Muscle of leg (tissue), 11 donors: ENCODE results near the gene LRFN2. TPM values are rescaled to one million over a fixed set of nuclear protein-coding genes. Genes with fewer than 3 reads are reported as not detected.

Experiments used
- DNase-seq: peaks from one replicate; pipeline ENCODE4 v3.0.0; 2013
- H3K27ac ChIP-seq: one replicate; pipeline ENCODE4 v1.5.1; 2013; ENCODE audit warnings: mild to moderate bottlenecking, low read length, control low read depth
- H3K27me3 ChIP-seq: one replicate; pipeline ENCODE4 v1.6.1; 2013; ENCODE audit warnings: low read length; ENCODE audit not compliant: control insufficient read depth, insufficient read depth
- H3K36me3 ChIP-seq: one replicate; pipeline ENCODE4 v1.6.1; 2013; ENCODE audit warnings: low read length; ENCODE audit not compliant: control insufficient read depth, insufficient read depth
- H3K4me1 ChIP-seq: one replicate; pipeline ENCODE4 v1.6.1; 2013; ENCODE audit warnings: low read length; ENCODE audit not compliant: control insufficient read depth, insufficient read depth
- H3K4me3 ChIP-seq: one replicate; pipeline ENCODE4 v1.5.1; 2013; ENCODE audit warnings: low read length, control low read depth
- H3K9me3 ChIP-seq: replicated peaks from 2 replicates; pipeline ENCODE4 v1.6.1; 2013; ENCODE audit warnings: low read depth, low read length; ENCODE audit not compliant: control insufficient read depth
- WGBS: methylation state at CpG from one replicate; pipeline ENCODE4 v1.1.5; 2013; ENCODE audit warnings: missing lambda C conversion rate; ENCODE audit not compliant: insufficient coverage; 5-methylcytosine and 5-hydroxymethylcytosine counted together
- polyA plus RNA-seq, 8 donors: library from polyadenylated mRNA; unstranded; fragments of 120-200 nt; gene quantifications; one replicate each; pipeline versions ENCODE4 v1.2.1 to v1.2.3, GENCODE V29; 2013; ENCODE audit warnings: inconsistent platforms in 1 of 8, low replicate concordance in 1 of 8; ENCODE audit not compliant: insufficient read length in 8 of 8, insufficient read depth in 1 of 8
- total RNA-seq: library from RNA; stranded (reverse); fragments of 120-200 nt; gene quantifications from one replicate; pipeline ENCODE4 v1.2.4, GENCODE V29; 2013

Gene LRFN2
- total and polyA plus RNA-seq, 9 donors = 0.04 to 0.17 (median 0.08) TPM

GRCh38 chr6:40509086-40509485, 78.1 kb downstream of the LRFN2 start:
- no peaks in the 10 kb centered on the region for H3K36me3 ChIP-seq
- no peak overlapping the region for H3K4me3 ChIP-seq
- 86% methylated on average over 1 of the region's 1 CpG for WGBS
- no peaks in the 10 kb centered on the region for H3K27me3 ChIP-seq
- no peaks in the 10 kb centered on the region for H3K4me1 ChIP-seq
- no peaks in the 10 kb centered on the region for H3K9me3 ChIP-seq
- no peak overlapping the region for H3K27ac ChIP-seq
- DNase-seq = no peak

- Histone ChIP-seq H3K27me3 (no peaks in the 10 kb centered on the region), H3K4me3 (no peak overlapping the region)
- 63% methylated on average over 6 of the region's 9 CpGs for WGBS
These were observed 80.2 kb downstream of the LRFN2 start for GRCh38 chr6:40506954-40507353.

GRCh38 chr6:40505191-40505810, 81.9 kb downstream of the LRFN2 start:
- no peak for DNase-seq
- 87% methylated on average over 6 of the region's 12 CpGs for WGBS
- Histone ChIP-seq H3K27ac (no peak overlapping the region), H3K4me3 (no peak overlapping the region), H3K9me3 (no peaks in the 10 kb centered on the region), H3K27me3 (no peaks in the 10 kb centered on the region), H3K36me3 (no peaks in the 10 kb centered on the region), H3K4me1 (no peaks in the 10 kb centered on the region)

More at GRCh38 chr6:40506954-40507353, 80.2 kb downstream of the LRFN2 start:
- Histone ChIP-seq H3K9me3 (no peaks in the 10 kb centered on the region), H3K4me1 (no peaks in the 10 kb centered on the region), H3K27ac (no peak overlapping the region), H3K36me3 (no peaks in the 10 kb centered on the region)
- peak; percentile 36 for DNase-seq

GRCh38 chr6:40504274-40504673, 82.9 kb downstream of the LRFN2 start:
- Histone ChIP-seq H3K4me3 (no peak overlapping the region), H3K9me3 (no peaks in the 10 kb centered on the region), H3K27ac (no peak overlapping the region), H3K27me3 (no peaks in the 10 kb centered on the region), H3K36me3 (no peaks in the 10 kb centered on the region), H3K4me1 (no peaks in the 10 kb centered on the region)
- DNase-seq = no peak
- no CpG with 5 or more reads among the region's 3 CpGs for WGBS

- Histone ChIP-seq H3K9me3 (no peaks in the 10 kb centered on the region), H3K4me3 (no peak overlapping the region)
- WGBS = no CpG with 5 or more reads among the region's 4 CpGs
These were observed 86.9 kb downstream of the LRFN2 start for GRCh38 chr6:40500227-40500626.

GRCh38 chr6:40499215-40499614, 87.9 kb downstream of the LRFN2 start:
- 14% methylated on average over 3 of the region's 8 CpGs for WGBS
- Histone ChIP-seq H3K4me3 (no peak overlapping the region), H3K9me3 (no peaks in the 10 kb centered on the region), H3K36me3 (no peaks in the 10 kb centered on the region), H3K27ac (no peak overlapping the region), H3K27me3 (no peaks in the 10 kb centered on the region), H3K4me1 (peaks cover 3% of the 10 kb centered on the region)
- peak; percentile 90 for DNase-seq

More at GRCh38 chr6:40500227-40500626, 86.9 kb downstream of the LRFN2 start:
- H3K36me3 ChIP-seq = no peaks in the 10 kb centered on the region
- DNase-seq = no peak
- H3K27me3 ChIP-seq = no peaks in the 10 kb centered on the region
- peaks cover 3% of the 10 kb centered on the region for H3K4me1 ChIP-seq
- H3K27ac ChIP-seq = no peak overlapping the region

- no peaks in the 10 kb centered on the region for H3K9me3 ChIP-seq
- no peak overlapping the region for H3K27ac ChIP-seq
- H3K36me3 ChIP-seq = no peaks in the 10 kb centered on the region
- no peak for DNase-seq
- H3K27me3 ChIP-seq = no peaks in the 10 kb centered on the region
- H3K4me1 ChIP-seq = peaks cover 3% of the 10 kb centered on the region
- H3K4me3 ChIP-seq = no peak overlapping the region
- no CpG with 5 or more reads among the region's 1 CpG for WGBS
These were observed 89.0 kb downstream of the LRFN2 start for GRCh38 chr6:40498148-40498547.

- Histone ChIP-seq H3K36me3 (no peaks in the 10 kb centered on the region), H3K9me3 (no peaks in the 10 kb centered on the region), H3K4me1 (no peaks in the 10 kb centered on the region), H3K4me3 (no peak overlapping the region), H3K27me3 (peaks cover 10% of the 10 kb centered on the region), H3K27ac (no peak overlapping the region)
- peak; percentile 65 for DNase-seq
- no CpG with 5 or more reads among the region's 7 CpGs for WGBS
These were observed 95.0 kb downstream of the LRFN2 start for GRCh38 chr6:40492187-40492586.

- no peaks in the 10 kb centered on the region for H3K9me3 ChIP-seq
- no peak overlapping the region for H3K4me3 ChIP-seq
- no peak overlapping the region for H3K27ac ChIP-seq
- H3K4me1 ChIP-seq = no peaks in the 10 kb centered on the region
- H3K27me3 ChIP-seq = peaks cover 14% of the 10 kb centered on the region
- WGBS = 81% methylated on average over 4 of the region's 4 CpGs
- DNase-seq = no peak
- no peaks in the 10 kb centered on the region for H3K36me3 ChIP-seq
These were observed 96.7 kb downstream of the LRFN2 start for GRCh38 chr6:40490508-40490907.

- H3K27me3 ChIP-seq = peaks cover 14% of the 10 kb centered on the region
- H3K36me3 ChIP-seq = no peaks in the 10 kb centered on the region
- no peak for DNase-seq
- 77% methylated on average over 6 of the region's 9 CpGs for WGBS
- H3K4me1 ChIP-seq = no peaks in the 10 kb centered on the region
- no peaks in the 10 kb centered on the region for H3K9me3 ChIP-seq
- H3K4me3 ChIP-seq = no peak overlapping the region
- H3K27ac ChIP-seq = no peak overlapping the region
These were observed 97.4 kb downstream of the LRFN2 start for GRCh38 chr6:40489798-40490197.

GRCh38 chr6:40486576-40486975, 100.6 kb downstream of the LRFN2 start:
- DNase-seq = no peak
- Histone ChIP-seq H3K27ac (no peak overlapping the region), H3K36me3 (no peaks in the 10 kb centered on the region), H3K4me3 (no peak overlapping the region), H3K27me3 (peaks cover 8% of the 10 kb centered on the region), H3K9me3 (no peaks in the 10 kb centered on the region), H3K4me1 (no peaks in the 10 kb centered on the region)
- 78% methylated on average over 4 of the region's 4 CpGs for WGBS
